ENCODE data around the gene DYNC2H1.

DNA sequence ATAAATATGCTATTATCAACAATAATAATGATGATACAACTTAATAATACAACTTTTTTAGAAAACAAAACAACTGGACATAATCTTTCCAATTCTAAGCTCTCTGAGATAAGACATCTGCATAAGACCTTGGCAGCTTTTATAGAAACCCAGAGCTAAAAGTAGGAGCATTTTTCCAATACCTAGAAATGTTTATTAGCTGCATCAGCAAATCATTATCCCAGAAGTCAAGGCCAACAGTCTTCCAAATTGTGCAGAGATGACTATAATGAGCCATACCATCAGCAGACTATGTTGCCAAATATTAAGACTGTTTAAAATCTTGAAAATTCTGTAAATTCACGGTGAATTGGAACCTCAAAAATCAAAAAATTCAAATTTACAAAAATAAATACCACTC lies 47.6 kb upstream of the DYNC2H1 start:
- TF ChIP-seq BHLHE40 (IDR thresholded peaks at IDR 0.05; ENCODE audit: borderline replicate concordance), result no peak
- TF ChIP-seq SP1 (IDR thresholded peaks at IDR 0.05), result no peak
- no peak for TF ChIP-seq TARDBP (IDR thresholded peaks at IDR 0.05)
- no peak for TF ChIP-seq LEF1 (IDR thresholded peaks at IDR 0.05; ENCODE audit: borderline replicate concordance)
- TF ChIP-seq FOXM1 (IDR thresholded peaks at IDR 0.05; ENCODE audit: borderline replicate concordance), result no peak
- TF ChIP-seq HDGF (IDR thresholded peaks at IDR 0.05; ENCODE audit: borderline replicate concordance), result no peak
- TF ChIP-seq FOXA1 (IDR thresholded peaks at IDR 0.05), result no peak
- no peak for TF ChIP-seq ZNF384 (IDR thresholded peaks at IDR 0.05)

Data from HEK293T (cell line).